HG02623 (cell line): ENCODE measurements around the gene MTCL1.

Experiments
- ATAC-seq: cut with Tn5 transposase; IDR thresholded peaks from one replicate; pipeline ENCODE4 v1.9.1; 2021; ENCODE audit warnings: moderate library complexity; ENCODE audit not compliant: unreplicated experiment

Gene MTCL1

DNA sequence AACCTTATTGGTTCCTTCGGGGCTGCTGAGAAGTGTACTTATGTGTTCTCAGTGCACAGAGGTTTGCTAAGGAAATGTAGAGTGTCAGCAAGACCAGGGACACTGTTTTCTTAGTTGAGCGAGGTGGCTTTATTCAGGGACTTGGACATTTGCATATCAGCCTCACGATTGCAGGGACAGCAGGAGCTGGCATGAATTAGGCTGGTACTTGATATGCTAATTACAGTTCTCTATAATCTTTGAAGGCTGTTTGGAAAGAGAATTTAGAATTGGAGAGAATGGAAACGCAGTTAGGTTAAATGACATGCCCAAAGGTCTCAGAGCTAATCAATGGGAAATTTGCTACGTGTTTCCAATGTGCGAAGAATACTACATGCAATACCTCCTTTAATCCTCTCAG, 18.7 kb upstream of the MTCL1 start:
- ATAC-seq: no peak

DNA sequence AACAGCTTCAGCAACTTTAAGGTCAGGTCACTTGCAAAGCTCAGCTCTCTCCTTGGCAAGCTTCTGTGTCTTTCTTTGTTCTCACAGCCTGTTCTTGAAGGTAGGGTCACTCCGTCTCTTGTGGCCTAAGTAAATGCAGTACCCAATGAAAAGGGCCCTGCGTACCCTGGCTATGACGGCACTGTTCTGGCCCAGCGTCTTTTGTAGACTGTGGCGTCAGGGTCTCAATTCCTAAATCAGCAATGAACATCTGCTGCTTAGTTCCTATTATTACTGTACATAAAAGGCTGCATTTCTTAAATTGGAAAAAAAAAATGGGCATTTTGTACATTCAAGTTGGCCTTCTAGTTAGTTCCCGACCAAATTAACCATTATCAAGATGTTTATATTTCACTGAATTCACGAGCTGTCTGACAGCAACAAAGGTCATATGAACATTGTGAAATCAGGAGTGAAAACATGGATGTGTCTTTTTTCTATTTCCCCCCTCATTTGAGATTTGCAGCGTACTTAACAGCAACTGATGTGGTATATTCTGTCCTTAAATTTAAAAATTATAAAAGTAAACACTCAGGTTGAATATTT, 17.0 kb upstream of the MTCL1 start:
- no peak for ATAC-seq

DNA sequence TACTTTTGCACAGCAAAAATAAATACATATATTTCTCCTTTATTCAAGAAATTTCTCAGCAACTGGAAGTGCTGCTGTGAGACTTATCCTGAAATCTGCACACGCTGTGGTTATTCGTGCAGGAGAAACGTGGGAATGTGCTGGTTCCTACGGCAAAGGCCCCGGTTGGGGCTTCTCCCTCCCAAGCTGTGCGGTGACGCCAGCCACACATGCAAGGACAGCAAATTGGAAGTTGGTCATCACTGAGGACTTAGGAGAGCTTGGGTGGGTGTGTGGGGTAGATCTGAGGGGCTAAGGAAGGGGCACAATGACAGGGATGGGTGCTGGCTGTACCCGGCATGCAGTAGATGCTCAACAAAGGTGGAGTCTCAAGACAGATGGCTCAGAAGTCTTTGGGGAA, 16.5 kb upstream of the MTCL1 start:
- ATAC-seq: no peak

DNA sequence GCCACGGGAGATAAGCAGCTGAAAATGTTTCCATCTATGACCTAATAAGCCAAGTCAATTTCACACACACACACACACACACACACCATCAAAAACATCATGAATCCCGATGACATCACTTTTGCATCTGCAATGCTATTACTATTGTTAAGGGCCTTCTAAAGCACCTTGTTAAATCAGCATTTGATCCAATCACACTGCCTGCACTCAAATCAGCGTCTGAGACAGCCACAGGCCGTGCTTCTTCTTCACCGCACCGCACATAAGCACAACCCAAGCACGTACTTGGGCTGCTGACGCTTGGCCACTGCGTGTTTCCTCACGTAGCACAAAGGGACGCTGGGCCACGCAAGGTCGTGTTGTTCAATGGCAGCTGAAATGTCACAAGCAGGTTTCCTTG, 15.8 kb upstream of the MTCL1 start:
- no peak for ATAC-seq

DNA sequence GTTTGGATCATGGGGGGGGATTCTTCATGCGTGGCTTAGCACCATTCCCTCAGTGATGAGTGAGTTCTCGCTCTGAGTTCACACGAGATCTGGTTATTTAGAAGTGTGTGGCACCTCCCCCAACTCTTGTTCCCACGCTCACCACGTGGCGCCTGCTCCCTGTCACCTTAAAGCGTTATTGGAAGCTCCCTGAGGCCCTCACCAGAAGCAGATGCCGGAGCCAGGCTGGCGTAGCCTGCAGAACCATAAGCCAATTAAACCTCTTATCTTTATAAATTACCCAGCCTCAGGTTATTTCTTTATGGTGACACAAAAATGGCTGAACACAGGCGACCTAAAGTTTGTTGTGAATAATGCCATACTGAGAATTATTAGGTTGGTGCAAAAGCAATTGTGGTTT, 10.5 kb upstream of the MTCL1 start:
- ATAC-seq: no peak

DNA sequence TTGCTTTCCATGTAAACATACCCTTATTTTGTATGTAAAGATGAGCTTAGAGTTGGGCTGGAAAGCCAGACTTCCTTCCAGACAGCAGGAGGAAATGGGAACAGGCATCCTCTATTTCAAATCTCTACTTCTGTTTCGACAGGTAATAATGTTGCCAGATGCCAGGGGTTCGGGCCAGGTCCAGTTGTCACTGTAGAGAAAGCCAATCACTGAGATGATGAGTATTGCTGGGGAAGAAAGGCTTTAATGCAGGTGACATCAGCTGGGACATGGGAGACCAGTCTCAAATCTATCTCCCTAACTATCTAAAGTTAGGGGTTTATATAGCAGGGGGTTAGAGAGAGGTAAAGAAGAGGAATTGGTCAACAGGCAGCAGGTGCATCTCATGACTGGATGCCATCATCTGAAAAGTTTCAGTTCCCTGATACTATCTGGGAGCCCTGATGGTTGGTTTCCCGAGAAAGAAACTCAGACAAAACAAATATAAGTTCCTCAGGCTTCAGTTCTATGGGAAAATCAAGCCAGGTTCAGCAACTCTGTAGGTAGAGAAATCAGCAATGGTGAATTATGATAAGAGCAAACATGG, 9.3 kb upstream of the MTCL1 start:
- no peak for ATAC-seq

DNA sequence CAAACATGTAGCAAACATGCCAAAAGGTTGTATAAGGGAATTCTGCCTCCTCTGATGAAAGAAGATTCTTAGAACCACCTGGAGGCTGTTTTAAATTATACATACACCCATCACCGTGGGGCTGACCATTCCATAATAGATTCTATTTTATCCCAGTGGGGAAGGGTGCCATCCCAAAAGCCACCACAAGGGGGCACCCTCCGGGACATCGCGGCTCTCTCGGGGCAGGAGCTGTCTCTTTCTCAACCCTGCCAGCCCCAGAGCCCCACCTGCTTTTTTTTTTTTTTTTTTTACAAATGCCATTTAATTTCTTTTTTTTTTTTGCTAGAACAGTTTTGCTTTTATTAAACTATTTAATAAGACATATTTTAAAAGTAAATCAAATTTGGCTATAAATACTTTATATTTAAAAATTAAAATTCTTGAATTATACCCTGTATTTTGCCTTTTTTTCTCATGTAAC, 8.6 kb upstream of the MTCL1 start:
- peak; percentile 55 for ATAC-seq

DNA sequence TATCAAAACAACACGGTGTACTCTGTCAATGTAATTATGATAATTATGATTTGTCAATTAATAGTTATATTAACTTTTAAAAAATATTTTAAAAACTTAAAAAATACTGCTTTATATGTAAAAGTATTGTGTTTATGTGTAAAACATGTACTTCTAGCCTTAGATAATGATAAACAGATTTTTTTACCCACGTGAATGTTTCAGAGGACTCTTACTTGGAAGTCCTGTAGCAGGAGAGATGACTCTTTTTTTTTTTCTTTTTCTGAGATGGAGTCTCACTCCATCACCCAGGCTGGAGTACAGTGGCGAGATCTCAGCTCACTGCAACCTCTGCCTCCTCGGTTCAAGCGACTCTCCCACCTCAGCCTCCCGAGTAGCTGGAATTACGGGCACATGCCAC, 6.2 kb upstream of the MTCL1 start:
- ATAC-seq: no peak

DNA sequence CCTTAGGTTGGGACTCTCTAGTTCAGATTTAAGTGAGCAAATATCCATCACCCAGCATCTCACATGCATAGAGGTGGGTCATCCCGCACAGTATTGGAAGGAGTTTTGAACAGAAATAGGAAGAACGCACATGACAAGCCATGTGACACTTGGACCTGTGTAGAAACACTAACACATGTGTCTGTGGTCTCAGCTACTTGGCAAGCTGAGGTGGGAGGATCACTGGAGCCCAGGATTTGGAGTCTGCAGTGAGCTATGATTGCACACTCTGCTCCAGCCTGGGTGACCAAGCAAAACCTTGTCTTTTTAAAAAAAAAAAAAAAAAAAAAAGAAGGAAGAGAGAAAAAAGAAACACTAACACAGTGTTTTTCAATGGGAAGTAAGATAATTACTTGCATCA, 5.4 kb upstream of the MTCL1 start:
- ATAC-seq: no peak

DNA sequence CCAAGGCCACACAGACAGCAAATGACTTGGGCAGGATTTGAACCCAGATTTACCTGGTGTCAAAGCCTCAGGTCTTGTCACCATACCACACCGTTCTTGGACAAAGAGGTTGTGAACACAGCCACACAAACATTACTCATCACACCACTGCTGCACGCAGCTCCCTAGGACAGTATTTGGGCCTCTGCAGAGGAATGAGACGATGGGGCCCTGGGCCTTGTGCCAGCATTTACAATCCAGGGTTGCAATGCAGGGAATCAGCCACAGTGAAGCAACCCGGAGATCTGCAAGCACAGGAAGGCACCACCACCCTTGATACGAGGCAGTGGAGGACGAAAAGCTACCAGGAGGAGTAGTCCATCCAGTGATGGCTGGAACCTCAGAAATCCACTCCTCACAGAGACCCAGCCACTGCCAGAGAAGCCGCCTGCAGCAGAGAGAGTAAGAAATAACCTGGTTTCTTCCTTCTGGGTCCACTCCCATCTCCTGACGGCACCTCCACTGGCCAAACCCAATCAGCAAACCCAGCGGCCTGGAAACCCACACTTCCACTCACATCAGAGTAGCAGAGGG, 3.7 kb upstream of the MTCL1 start:
- no peak for ATAC-seq

DNA sequence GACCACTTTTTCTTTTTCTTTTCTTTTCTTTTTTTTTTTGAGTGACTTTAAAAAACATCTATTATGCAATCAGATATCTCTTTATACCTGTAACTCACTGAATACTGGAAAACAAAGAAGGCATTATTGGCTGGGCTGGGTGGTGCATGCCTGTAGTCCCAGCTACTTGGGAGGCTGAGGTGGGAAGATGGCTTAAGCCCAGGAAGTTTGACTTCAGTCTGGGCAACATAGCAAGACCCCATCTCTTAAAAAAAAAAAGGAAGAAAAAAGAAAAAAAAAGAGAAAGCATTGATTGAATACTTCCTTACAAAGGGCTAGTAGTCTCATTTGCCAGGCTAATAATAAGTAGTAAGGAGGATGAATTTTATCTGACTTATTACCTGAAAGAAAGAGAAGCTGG, 2.7 kb upstream of the MTCL1 start:
- ATAC-seq: no peak

DNA sequence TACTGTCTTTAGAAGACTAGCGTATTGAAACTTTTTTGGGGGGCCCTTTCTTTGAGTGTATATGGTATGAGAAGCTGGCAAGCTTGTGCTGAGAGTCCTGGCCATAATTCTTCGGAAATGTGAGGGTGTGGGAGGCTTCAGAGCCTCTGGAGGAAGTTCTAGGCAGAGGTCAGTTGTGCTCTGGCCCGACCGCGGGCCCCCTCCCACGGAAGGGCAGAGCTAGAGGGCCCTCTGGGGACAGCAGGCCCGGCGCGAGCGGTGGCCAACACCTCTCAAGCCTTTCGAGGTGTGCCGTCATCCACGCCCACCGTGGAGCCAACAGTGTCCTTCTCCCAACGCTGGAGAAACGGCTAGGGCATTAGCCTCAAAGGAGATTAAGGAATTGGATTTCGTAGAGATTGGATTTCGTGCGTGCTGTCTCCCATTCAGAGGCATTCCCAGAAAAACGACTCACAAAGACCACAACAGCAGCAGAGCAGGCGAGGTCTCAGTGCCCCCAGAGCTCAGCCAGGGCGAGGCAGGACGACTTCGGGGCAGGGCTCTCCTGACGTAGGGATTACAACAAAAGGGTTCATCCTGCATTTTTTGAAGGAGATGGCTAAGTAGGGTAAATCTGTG, 2.2 kb upstream of the MTCL1 start:
- ATAC-seq: no peak

DNA sequence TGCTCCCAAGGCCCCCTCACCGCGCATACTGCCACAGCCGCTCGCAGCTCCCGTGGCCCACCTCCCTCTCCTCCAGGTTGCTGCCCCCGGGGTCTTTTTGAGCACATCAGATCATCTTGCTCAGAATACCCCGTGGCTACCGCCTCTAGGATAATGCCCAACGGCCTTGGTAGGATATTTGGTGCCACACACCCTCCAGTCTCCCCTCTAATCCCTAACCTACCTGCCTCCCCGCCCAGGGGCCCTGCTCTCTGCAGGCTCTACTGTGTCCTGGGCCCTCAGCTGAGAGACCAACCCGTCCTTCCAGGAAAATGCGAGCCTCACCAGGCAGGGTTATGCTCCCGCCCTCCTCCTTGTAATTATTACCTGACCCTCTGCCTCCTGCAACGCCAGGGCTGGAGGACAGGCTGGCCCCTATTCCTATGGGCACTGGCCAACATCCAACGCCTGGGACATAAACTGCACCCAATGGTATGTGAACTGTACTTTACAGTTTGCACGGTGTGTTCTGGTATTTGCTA, 1.5 kb upstream of the MTCL1 start:
- no peak for ATAC-seq

DNA sequence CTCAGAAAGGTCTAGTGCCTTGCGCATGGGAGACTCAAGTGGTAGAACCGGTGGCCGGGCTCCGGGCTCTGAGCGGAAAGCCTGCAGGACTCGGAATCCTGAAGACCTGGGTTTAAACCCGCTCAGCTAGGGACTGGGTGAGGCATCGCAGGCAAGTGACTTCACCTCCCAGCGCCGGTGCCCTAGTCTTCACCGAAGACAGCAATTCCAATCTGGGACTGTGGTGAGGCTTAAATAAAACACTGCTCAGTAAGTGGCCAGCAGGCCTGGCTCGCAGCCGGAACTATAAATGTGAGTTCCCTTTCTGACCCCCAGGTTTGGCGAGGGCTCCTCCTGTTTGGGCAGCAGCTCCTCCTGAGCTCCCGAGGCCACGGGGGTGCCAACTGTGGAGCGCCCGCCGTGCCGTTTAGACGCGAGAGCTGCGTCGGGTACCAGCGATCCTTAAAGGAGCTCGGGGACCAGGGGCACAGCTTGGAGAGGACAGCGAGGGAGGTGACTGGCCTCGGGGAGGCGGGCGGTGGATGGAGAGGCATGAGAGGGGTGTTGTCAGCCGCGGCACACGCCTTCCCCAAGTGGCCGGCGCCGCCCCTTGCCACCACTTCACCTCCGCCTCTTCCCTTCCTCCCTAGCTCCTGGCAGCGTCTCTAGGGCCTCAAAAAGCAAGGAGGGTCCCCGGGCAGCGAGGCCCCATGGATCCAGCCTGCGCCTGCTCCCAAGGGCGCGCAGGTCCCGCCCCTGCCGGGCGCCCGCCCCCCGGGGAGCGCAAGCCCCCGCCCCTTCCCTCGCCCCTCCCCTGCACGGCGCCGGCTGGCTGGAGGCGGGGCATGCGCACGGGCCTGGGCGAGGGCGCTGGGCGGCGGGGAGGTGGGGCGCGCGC, 757 bp upstream of the MTCL1 start:
- ATAC-seq: peak; percentile 85

DNA sequence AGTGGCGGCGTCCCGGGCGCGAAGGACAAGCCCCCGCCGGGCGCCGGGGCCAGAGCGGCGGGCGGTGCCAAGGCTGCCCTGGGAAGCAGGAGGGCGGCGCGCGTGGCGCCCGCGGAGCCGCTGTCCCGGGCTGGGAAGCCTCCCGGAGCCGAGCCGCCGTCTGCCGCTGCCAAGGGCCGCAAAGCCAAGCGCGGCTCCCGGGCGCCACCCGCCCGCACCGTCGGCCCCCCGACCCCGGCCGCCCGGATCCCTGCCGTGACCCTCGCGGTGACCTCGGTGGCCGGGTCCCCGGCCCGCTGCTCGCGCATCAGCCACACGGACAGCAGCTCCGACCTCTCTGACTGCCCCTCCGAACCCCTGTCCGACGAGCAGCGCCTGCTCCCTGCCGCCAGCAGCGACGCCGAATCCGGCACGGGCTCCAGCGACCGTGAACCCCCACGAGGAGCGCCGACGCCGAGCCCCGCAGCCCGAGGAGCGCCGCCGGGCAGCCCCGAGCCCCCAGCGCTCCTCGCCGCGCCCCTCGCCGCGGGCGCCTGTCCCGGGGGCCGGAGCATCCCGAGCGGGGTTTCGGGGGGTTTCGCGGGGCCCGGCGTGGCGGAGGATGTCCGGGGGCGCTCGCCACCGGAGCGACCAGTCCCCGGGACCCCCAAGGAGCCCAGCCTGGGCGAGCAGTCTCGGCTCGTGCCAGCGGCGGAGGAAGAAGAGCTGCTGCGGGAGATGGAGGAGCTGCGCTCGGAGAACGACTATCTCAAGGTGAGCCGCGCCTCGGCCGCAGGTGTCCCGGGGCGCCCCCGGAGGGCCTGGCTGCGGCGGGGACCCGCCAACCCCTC, 820 bp downstream of the MTCL1 start:
- peak; percentile 2 for ATAC-seq

DNA sequence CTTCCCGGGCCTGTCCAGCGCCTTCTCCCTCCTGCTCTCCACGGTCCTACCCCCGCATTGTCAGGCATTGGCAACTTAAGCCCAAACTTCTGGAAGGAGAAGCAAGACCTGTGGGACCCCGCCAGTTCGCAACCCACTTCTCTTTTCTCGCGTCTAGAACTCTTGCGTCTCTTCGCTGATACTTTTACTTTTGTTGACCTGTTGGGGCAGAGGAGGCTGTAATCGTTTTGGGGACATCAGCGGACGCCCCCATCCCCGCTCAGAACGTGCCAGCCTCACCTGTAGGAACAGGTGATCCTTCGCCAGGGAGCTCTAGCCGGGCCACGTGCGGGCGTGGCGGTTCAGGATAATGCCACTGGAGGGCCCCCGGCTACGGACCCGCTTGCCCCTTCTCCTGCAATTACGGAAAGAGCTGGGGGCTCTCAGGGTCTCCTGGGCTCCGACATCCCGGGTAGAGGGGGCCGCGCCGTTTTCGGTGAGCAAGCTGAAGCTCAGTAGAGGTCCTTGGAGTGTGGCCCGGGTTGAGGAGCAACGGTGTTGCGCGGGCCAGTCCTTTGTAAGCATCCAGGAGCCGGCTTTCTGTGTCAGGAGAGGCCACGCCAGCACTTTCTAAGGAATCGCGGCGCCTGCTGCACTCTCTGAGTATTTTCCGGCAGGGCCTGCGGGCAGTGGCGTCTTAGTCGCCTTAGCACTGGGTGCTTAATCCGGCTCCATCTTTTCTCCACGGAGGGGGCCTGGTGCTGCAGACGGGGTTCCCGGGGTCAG, 1.6 kb downstream of the MTCL1 start:
- no peak for ATAC-seq

DNA sequence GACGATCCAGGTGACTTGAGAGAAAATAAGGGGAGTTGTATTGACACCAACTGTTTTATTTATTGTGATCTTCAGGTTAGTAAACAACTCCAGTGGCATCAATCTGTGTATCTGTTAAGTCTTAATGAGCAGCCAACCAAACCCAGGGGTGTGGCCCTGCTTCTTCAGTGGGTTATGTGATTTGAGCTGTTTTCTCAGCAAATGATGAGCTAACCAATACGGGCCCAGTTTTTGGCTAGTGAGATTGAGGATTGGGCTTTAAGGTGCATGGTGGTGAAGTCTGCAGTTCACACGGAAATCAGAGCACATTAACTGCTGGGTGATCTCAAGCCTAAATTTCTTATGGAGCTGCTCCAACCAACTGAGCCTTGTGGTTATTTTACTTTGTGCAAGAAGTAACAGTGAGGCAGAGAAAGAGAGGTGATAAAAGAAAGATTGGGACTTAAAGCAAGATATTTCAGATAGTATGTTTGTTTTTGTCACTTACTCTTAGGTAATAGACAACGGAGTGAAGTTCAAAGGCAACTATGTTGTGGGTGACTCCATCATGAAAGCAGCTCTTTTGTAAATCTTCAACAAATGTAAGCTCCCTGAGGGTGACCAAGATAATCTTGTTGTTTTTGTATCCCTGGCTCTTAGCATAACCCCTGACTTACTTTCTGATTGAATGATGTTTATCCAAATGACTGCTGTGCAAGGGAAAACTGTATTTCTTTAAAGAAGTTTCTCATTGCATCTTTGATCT, 2.4 kb downstream of the MTCL1 start:
- no peak for ATAC-seq

DNA sequence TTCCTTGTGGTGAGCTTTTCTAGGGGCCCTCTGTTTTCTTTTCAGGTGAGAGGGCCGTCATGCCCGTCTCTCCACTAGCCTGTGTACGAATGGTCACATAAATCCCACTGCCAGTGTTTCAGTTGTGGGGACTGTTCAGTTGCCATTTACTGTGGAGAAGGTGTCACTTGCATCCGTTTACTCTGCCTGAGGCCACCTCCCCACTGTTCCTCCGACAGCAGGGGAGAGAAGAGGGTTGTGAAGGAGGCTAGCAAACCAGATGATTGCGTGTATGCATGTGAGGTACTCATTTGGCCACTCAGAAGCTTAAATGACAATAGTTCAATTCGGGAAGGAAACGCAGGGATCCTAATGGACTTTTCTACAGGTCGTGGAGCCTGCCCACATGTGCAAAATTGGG, 3.3 kb downstream of the MTCL1 start:
- no peak for ATAC-seq
